DND-41 (cell line): Measurements from ENCODE around the gene SEMA4B.

Experiments
- EZH2 ChIP-seq: IDR thresholded peaks from 3 replicates; pipeline ENCODE4 v1.6.1; 2012; ENCODE audit warnings: borderline replicate concordance, low read depth, mild to moderate bottlenecking, moderate library complexity, low read length, inconsistent platforms; ENCODE audit not compliant: severe bottlenecking
- TF ChIP-seq, protein P1 (sequence below): IDR thresholded peaks from 2 replicates; pipeline ENCODE4 v1.5.1; 2012; ENCODE audit warnings: borderline replicate concordance, low read length, moderate library complexity, mild to moderate bottlenecking; ENCODE audit not compliant: poor library complexity, severe bottlenecking; ENCODE audit errors: extremely low read depth

GRCh38 chr15:90232196-90232595 is 31.1 kb downstream of the SEMA4B start:
- TF ChIP-seq, protein P1, sequence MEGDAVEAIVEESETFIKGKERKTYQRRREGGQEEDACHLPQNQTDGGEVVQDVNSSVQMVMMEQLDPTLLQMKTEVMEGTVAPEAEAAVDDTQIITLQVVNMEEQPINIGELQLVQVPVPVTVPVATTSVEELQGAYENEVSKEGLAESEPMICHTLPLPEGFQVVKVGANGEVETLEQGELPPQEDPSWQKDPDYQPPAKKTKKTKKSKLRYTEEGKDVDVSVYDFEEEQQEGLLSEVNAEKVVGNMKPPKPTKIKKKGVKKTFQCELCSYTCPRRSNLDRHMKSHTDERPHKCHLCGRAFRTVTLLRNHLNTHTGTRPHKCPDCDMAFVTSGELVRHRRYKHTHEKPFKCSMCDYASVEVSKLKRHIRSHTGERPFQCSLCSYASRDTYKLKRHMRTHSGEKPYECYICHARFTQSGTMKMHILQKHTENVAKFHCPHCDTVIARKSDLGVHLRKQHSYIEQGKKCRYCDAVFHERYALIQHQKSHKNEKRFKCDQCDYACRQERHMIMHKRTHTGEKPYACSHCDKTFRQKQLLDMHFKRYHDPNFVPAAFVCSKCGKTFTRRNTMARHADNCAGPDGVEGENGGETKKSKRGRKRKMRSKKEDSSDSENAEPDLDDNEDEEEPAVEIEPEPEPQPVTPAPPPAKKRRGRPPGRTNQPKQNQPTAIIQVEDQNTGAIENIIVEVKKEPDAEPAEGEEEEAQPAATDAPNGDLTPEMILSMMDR: no peak
- no peak for TF ChIP-seq EZH2
